SK-N-SH treated with all-trans-retinoic acid at 6 μM for 48 hours (cell line): ENCODE data around the gene FNDC8.
A peak's percentile ranks its signal among the peaks of the same experiment; 100 is the strongest.
"Not testable (repeated sequence)": the region's sequence is repeated elsewhere in the genome, so short reads cannot be mapped to it uniquely, and the experiment has no call there.

Source experiments
- ATAC-seq: fragments of 200-7000 bp; cut with Tn5 transposase; 3 replicates; pipeline ENCODE4 v1.9.1; 2020; ENCODE audit warnings: mild to moderate bottlenecking, moderate library complexity
- ARNTL ChIP-seq: fragments of 450-650 bp; formaldehyde crosslinking; IDR thresholded peaks from 2 replicates; pipeline ENCODE4 v1.5.0; 2020; ENCODE audit warnings: low read depth, mild to moderate bottlenecking, moderate library complexity, borderline replicate concordance
- BACH2 ChIP-seq: fragments of 250-450 bp; sonication (Bioruptor Pico); IDR thresholded peaks from 2 replicates; pipeline ENCODE4 v1.9.0; 2021; ENCODE audit warnings: mild to moderate bottlenecking, borderline replicate concordance
- CSDC2 ChIP-seq: fragments of 250-450 bp; sonication (Bioruptor Pico); IDR thresholded peaks from 2 replicates; pipeline ENCODE4 v1.5.0; 2020; ENCODE audit warnings: mild to moderate bottlenecking, moderate library complexity
- ESRRG ChIP-seq: fragments of 250-450 bp; sonication (Bioruptor Pico); IDR thresholded peaks from 2 replicates; pipeline ENCODE4 v1.6.1; 2021; ENCODE audit warnings: mild to moderate bottlenecking
- GLIS3 ChIP-seq: fragments of 250-450 bp; sonication (Bioruptor Pico); IDR thresholded peaks from 2 replicates; pipeline ENCODE4 v1.5.0; 2020; ENCODE audit warnings: mild to moderate bottlenecking, moderate library complexity
- ISL1 ChIP-seq: fragments of 250-450 bp; sonication (Bioruptor Pico); IDR thresholded peaks from 2 replicates; pipeline ENCODE4 v2.1.2; 2022; ENCODE audit warnings: mild to moderate bottlenecking, moderate library complexity
- OSR1 ChIP-seq: fragments of 250-450 bp; sonication (Bioruptor Pico); IDR thresholded peaks from 2 replicates; pipeline ENCODE4 v1.8.0; 2022; ENCODE audit warnings: moderate library complexity, mild to moderate bottlenecking, inconsistent platforms
- PPARA ChIP-seq: fragments of 250-450 bp; sonication (Bioruptor Pico); IDR thresholded peaks from 2 replicates; pipeline ENCODE4 v1.5.0; 2020; ENCODE audit warnings: mild to moderate bottlenecking, borderline replicate concordance
- SNAI2 ChIP-seq: fragments of 250-450 bp; sonication (Bioruptor Pico); IDR thresholded peaks from 2 replicates; pipeline ENCODE4 v1.5.0; 2020; ENCODE audit warnings: mild to moderate bottlenecking, moderate library complexity
- TOX ChIP-seq: fragments of 250-450 bp; sonication (Bioruptor Pico); IDR thresholded peaks from 2 replicates; pipeline ENCODE4 v1.8.0; 2021; ENCODE audit warnings: mild to moderate bottlenecking, moderate library complexity, borderline replicate concordance
- ZC3H10 ChIP-seq: fragments of 250-450 bp; sonication (Bioruptor Pico); IDR thresholded peaks from 2 replicates; pipeline ENCODE4 v1.5.1; 2021; ENCODE audit warnings: mild to moderate bottlenecking, moderate library complexity
- ZFP3 ChIP-seq: fragments of 250-450 bp; sonication (Bioruptor Pico); IDR thresholded peaks from 2 replicates; pipeline ENCODE4 v1.5.0; 2020; ENCODE audit warnings: mild to moderate bottlenecking, moderate library complexity
- ZFP30 ChIP-seq: fragments of 450-650 bp; formaldehyde crosslinking; IDR thresholded peaks from 2 replicates; pipeline ENCODE4 v1.5.0; 2022; ENCODE audit warnings: mild to moderate bottlenecking, moderate library complexity
- ZNF565 ChIP-seq: fragments of 450-650 bp; formaldehyde crosslinking; conservative IDR thresholded peaks from 2 replicates; pipeline ENCODE4 v1.5.0; 2020; ENCODE audit warnings: low read depth, mild to moderate bottlenecking, moderate library complexity
- ZNF8 ChIP-seq: fragments of 450-650 bp; formaldehyde crosslinking; IDR thresholded peaks from 2 replicates; pipeline ENCODE4 v1.5.0; 2020; ENCODE audit warnings: mild to moderate bottlenecking, moderate library complexity
- TF ChIP-seq, protein P1 (sequence below): fragments of 250-450 bp; sonication (Bioruptor Pico); IDR thresholded peaks from 2 replicates; pipeline ENCODE4 v1.5.0; 2020; ENCODE audit warnings: mild to moderate bottlenecking, moderate library complexity
- TF ChIP-seq, protein P2 (sequence below): fragments of 250-450 bp; sonication (Bioruptor Pico); IDR thresholded peaks from 2 replicates; pipeline ENCODE4 v1.8.0; 2020; ENCODE audit warnings: mild to moderate bottlenecking, moderate library complexity, borderline replicate concordance
- TF ChIP-seq, protein P3 (sequence below): fragments of 250-450 bp; sonication (Bioruptor Pico); IDR thresholded peaks from 2 replicates; pipeline ENCODE4 v1.5.1; 2020; ENCODE audit warnings: low read depth, mild to moderate bottlenecking, moderate library complexity
- TF ChIP-seq, protein P4 (sequence below): fragments of 250-450 bp; sonication (Bioruptor Pico); IDR thresholded peaks from 2 replicates; pipeline ENCODE4 v1.8.0; 2021; ENCODE audit warnings: low read depth, mild to moderate bottlenecking, moderate library complexity, borderline replicate concordance

Gene FNDC8

DNA sequence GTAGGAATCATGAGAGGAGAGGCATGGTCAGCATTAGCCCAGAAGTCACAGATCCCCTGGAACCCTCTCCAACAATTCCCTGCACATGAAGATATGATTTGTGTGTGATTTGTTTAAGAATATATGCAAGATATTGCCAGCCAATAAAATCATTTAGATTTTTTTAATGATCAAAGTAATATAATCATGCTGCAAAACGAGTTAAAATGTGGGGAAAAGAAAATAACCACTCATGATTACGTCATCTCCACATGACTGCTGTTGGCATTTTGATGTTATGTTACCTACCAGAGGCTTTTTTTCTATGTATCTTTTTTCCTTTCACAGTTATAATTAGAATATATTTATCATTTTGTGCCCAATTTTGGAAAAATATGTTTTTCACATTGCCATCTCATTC is 50.4 kb downstream of the FNDC8 start:
- peak; percentile 16; the same call in 1 of the 3 replicates for ATAC-seq
- TF ChIP-seq OSR1 (no peak), ZNF8 (no peak)

DNA sequence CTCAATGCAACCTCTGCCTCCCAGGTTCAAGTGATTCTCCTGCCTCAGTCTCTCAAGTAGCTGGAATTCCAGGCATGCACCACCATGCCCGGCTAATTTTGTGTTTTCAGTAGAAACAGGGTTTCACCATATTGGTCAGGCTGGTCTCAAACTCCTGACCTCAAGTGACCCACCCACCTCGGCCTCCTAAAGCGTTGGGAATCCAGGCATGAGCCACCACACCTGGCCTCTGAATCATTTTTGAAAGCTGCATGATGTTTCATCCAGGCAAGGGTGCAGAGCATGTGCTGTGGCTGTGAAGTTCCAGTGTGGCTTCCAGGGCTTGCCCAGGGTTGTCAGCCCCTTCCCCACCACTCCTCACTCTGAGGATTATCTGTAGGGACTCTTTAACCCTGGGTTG is 50.9 kb downstream of the FNDC8 start:
- ATAC-seq = not testable (repeated sequence)

GRCh38 chr17:35174835-35175334 is 53.5 kb downstream of the FNDC8 start:
- TF ChIP-seq ARNTL (CRISPR knock-in tag) = no peak
- no peak for TF ChIP-seq CSDC2 (CRISPR knock-in tag)
- no peak for TF ChIP-seq BACH2 (CRISPR knock-in tag)
- no peak for ATAC-seq

- ATAC-seq = no peak
- TF ChIP-seq, protein P1, sequence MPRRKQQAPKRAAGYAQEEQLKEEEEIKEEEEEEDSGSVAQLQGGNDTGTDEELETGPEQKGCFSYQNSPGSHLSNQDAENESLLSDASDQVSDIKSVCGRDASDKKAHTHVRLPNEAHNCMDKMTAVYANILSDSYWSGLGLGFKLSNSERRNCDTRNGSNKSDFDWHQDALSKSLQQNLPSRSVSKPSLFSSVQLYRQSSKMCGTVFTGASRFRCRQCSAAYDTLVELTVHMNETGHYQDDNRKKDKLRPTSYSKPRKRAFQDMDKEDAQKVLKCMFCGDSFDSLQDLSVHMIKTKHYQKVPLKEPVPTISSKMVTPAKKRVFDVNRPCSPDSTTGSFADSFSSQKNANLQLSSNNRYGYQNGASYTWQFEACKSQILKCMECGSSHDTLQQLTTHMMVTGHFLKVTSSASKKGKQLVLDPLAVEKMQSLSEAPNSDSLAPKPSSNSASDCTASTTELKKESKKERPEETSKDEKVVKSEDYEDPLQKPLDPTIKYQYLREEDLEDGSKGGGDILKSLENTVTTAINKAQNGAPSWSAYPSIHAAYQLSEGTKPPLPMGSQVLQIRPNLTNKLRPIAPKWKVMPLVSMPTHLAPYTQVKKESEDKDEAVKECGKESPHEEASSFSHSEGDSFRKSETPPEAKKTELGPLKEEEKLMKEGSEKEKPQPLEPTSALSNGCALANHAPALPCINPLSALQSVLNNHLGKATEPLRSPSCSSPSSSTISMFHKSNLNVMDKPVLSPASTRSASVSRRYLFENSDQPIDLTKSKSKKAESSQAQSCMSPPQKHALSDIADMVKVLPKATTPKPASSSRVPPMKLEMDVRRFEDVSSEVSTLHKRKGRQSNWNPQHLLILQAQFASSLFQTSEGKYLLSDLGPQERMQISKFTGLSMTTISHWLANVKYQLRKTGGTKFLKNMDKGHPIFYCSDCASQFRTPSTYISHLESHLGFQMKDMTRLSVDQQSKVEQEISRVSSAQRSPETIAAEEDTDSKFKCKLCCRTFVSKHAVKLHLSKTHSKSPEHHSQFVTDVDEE (CRISPR knock-in tag) = no peak
- no peak for TF ChIP-seq ZNF565 (CRISPR knock-in tag)
- no peak for TF ChIP-seq ZFP30
- no peak for TF ChIP-seq ISL1 (CRISPR knock-in tag)
- TF ChIP-seq BACH2 (CRISPR knock-in tag) = no peak
- no peak for TF ChIP-seq ZC3H10
- TF ChIP-seq GLIS3 (CRISPR knock-in tag) = no peak
- no peak for TF ChIP-seq ZFP3 (CRISPR knock-in tag)
- no peak for TF ChIP-seq ARNTL (CRISPR knock-in tag)
- no peak for TF ChIP-seq CSDC2 (CRISPR knock-in tag)
- no peak for TF ChIP-seq OSR1
- TF ChIP-seq, protein P2, sequence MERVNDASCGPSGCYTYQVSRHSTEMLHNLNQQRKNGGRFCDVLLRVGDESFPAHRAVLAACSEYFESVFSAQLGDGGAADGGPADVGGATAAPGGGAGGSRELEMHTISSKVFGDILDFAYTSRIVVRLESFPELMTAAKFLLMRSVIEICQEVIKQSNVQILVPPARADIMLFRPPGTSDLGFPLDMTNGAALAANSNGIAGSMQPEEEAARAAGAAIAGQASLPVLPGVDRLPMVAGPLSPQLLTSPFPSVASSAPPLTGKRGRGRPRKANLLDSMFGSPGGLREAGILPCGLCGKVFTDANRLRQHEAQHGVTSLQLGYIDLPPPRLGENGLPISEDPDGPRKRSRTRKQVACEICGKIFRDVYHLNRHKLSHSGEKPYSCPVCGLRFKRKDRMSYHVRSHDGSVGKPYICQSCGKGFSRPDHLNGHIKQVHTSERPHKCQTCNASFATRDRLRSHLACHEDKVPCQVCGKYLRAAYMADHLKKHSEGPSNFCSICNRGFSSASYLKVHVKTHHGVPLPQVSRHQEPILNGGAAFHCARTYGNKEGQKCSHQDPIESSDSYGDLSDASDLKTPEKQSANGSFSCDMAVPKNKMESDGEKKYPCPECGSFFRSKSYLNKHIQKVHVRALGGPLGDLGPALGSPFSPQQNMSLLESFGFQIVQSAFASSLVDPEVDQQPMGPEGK (CRISPR knock-in tag) = no peak
- no peak for TF ChIP-seq SNAI2
- no peak for TF ChIP-seq TOX (CRISPR knock-in tag)
- TF ChIP-seq, protein P3, sequence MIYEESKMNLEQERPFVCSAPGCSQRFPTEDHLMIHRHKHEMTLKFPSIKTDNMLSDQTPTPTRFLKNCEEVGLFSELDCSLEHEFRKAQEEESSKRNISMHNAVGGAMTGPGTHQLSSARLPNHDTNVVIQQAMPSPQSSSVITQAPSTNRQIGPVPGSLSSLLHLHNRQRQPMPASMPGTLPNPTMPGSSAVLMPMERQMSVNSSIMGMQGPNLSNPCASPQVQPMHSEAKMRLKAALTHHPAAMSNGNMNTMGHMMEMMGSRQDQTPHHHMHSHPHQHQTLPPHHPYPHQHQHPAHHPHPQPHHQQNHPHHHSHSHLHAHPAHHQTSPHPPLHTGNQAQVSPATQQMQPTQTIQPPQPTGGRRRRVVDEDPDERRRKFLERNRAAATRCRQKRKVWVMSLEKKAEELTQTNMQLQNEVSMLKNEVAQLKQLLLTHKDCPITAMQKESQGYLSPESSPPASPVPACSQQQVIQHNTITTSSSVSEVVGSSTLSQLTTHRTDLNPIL (CRISPR knock-in tag) = no peak
- TF ChIP-seq PPARA (CRISPR knock-in tag) = no peak
- TF ChIP-seq ESRRG (CRISPR knock-in tag) = no peak
- TF ChIP-seq, all 23 proteins: peak for 0
Measured at GRCh38 chr17:35175638-35176415, 54.4 kb downstream of the FNDC8 start.

- TF ChIP-seq, protein P4, sequence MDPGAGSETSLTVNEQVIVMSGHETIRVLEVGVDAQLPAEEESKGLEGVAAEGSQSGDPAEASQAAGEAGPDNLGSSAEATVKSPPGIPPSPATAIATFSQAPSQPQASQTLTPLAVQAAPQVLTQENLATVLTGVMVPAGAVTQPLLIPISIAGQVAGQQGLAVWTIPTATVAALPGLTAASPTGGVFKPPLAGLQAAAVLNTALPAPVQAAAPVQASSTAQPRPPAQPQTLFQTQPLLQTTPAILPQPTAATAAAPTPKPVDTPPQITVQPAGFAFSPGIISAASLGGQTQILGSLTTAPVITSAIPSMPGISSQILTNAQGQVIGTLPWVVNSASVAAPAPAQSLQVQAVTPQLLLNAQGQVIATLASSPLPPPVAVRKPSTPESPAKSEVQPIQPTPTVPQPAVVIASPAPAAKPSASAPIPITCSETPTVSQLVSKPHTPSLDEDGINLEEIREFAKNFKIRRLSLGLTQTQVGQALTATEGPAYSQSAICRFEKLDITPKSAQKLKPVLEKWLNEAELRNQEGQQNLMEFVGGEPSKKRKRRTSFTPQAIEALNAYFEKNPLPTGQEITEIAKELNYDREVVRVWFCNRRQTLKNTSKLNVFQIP (CRISPR knock-in tag) = no peak
- TF ChIP-seq ESRRG (CRISPR knock-in tag) = no peak
- TF ChIP-seq BACH2 (CRISPR knock-in tag) = no peak
- no peak for ATAC-seq
Measured at GRCh38 chr17:35176897-35177296, 55.5 kb downstream of the FNDC8 start.

GRCh38 chr17:35179379-35179778 is 58.0 kb downstream of the FNDC8 start:
- ATAC-seq = not testable (repeated sequence)
